Stimulated activated CD4-positive, alpha-beta T cell treated with anti-CD3 and anti-CD28 coated beads, Interleukin-4, amount 100 ng/mL, for 1 hour (primary cell): Measurements from ENCODE around the gene CYB5R2.

Experiments
- DNase-seq: peaks from one replicate; pipeline ENCODE4 v3.0.0-alpha.2; 2020

CYB5R2 gene

DNA sequence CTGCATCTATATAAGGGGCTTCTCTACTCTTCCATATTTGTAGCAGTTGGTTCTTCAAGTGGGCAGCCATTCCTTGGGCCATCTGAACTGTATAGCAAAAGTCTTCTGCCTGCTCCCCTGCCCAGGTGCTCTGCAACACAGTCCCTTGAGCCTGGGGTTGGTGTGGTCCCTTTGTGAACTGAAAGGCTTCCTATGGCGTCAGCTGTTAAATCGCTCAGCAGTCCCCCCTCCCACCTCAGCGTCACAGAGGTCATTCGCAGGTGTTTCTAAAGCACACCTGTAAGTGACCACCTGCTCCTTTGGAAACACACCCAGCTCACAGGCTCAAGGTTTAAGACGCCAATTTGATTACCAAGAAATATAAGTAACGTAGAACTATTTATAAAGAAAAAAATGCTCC, 37.0 kb downstream of the CYB5R2 start:
- no peak for DNase-seq

DNA sequence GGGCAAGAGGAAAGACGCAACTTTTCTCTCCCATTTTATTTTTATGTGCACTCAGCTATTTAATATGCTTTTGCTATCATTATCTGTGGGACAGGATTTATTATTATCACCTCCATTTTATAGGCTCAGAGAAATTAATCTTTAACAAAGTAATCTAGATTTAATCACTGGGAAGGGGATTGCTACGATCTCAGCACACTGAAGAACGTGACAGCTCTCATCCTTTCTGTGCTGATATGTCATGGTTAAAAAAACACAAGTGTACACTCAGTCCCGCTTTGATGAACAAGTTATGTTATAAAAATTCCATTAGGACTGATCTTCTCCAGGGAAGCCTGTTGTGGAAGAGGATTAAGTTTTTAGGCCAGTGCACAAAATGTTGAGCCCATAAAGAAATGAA, 37.6 kb downstream of the CYB5R2 start:
- DNase-seq: no peak

DNA sequence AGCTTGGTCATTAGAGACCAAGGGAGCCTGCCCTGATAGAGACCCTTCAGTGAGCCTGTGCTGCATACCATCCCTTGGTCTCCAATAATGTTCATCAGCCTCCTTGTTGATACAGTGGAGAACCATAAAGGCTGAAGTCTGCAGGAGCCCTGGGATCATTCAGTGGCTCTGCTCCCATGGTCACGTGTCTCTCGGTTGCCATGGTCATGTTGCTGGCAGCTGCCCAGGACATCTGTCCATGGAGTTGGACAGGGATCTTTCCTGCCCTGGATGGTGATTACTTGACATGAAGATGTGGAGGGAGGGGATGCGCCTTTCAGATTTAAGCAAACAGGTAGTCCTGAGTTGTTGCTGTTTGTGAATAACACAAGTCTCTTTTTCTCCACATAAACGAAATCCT, 38.2 kb downstream of the CYB5R2 start:
- DNase-seq: no peak

DNA sequence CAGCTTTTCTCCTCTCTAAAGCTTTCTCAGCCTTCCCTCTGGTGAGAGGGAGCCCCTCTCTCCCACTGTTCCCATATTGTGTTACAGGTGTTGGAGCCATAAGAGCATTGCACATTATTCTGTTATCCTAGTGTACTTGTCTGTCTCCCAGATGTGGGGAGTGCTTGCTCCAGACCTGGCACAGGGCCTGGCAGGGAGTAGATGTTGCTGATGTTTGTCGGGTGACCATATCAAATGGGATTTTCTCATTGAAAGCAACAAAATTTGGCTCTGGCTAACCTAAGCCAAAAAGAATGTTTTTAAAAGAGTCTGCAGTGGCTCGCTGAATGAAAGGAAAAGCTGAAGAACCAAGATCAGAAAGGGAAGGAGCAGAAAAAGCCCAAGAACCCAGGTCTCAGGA, 41.1 kb downstream of the CYB5R2 start:
- no peak for DNase-seq

DNA sequence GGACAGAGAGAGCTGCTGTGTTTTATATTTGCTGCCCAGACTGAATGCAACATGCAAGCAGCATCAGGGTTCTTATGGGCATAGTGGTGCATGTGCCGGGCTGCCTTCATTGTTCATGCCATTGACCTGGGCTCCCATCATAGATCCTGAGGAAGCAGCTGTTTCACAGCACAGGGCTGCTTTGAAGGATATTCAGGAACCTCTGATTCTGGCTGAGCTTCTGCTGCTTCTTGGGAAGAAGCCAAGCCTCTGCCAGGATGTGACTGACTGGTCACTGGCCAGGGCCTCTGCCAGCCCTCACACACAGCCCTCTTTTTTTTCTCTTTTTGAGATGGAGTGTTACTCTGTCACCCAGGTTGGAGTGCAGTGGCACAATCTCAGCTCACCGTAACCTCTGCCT, 43.3 kb downstream of the CYB5R2 start:
- DNase-seq: no peak

DNA sequence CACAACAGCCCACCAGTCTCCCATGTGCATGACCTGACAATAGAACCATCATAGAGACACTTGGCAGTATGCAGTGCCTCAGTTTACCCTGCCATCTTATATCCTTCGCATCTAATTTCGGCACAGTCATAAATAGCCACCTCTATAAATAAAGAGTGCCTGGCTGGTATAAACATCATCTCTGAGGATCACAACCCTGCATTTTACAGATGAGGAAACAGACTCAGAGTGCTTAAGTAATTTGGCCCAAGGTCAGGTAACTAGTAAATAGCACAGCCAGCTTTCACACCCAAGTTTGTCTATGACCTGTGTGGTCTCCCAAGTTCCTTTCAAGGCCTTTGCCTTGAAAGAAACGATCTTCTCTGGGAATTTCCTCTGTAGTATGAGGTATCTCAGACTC, 44.6 kb downstream of the CYB5R2 start:
- DNase-seq: no peak

DNA sequence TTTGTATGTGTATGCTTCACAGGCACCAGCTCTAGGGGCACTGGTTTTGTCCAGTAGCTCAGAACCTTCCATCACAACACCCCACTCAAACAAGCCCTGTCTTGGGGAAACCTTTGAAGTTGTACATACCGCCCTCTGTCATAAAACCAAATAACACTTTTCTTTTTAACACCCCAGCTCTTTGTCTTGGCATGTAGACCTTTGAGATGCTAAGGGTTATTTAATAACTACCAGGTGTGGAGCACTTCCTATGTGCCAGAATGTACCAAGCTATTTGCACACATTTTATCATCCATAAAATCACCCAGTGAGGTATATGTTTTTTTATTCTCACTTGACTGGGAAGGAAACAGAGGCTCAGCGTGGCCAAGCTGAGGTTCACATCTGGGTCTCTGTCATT, 50.6 kb downstream of the CYB5R2 start:
- no peak for DNase-seq

DNA sequence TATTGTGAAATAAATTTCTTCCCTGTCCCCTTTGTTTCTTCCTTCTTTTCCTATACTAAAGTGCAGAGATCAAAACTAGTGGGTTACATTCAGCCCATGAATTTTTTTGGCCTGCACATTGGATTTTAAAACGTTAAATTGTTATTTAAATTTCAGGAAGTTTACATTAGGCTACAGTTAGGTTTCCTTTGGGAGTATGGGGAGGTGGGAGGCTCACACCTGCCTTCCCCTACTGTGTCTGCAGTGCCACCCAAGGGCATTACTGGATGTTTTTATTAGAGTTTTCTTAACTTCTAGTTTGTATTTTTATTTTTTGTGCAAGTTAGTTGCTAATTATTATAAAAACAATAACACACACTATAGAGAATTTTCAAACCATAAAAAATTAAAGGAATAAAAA, 51.7 kb downstream of the CYB5R2 start:
- DNase-seq: no peak

DNA sequence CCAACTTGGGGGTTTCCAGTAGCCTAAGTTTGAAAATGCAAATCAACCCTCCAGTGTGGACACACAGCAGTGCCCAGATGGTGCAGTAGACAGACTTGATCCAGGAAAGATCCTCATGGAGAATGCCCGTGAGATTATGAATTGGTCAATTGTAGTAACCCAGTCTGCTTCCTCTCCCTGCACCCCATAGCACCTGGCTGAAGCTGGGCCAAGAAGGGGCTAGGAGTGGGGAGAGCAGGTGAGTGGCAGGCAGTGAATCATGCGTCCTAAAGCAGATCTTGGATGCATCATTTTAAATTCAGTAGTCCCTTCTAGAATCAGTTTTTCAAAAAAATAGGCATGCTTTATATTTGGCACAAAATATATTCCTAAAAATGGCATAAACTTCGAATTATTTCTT, 52.2 kb downstream of the CYB5R2 start:
- no peak for DNase-seq

DNA sequence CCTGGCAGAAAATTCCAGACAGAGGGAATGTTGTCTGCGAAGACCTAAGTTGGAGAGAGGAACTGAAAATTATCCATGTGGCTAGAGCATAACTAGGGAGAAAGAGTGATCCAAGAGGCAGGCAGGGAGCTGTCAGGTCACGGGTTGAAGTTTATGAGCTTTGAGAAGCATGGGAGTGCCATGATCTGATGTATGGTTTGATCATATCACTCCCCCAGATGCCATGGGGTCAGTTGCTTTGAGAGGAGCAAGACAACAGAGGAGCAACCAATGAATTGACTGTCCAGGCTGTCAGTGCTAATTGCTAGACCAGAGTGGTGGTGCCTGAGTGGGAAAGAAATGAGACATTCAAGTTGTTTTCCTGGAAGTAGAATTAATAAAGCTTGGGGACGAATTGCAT, 54.0 kb downstream of the CYB5R2 start:
- no peak for DNase-seq

DNA sequence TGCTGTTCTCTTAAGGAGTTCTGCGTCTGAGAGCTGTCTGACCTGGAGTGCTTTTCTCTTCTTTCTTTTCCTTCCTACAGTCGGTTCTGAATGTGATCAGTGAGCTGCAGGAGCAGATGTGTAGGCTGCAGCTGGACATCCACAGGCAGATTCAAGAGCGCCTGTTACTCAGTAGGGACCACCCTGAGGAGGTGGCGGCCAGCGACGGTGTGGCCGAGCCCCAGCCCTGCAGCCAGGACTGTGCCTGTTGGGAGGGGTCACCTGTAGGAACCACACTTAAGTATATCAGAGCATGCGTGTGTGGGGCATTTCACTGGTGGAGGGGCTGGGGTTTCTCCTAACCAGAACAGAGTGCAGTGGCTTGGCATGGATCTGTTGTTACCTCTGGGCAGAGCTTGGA, 56.3 kb downstream of the CYB5R2 start:
- no peak for DNase-seq
